ENCODE results near the gene GLRX.

DNA sequence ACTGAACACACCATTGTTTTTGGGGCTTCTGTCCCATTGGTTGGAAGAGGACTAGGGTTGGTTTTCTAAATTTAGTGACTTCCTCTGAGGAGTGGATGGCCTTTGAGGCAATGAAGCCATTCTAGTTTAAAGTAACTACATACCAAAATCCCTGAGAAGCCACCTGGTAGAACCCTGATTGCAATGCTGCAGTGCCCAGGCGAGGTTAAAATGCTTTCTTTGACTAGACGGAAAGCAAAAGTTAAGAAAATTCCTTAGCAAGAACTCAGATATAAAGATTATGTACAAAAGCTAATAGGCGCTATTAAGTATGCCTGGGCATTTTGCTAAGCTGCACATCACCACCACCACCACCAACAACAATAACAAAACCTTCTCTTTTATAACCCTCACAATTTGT is 20.6 kb downstream of the GLRX start:
- TF ChIP-seq, protein P1, sequence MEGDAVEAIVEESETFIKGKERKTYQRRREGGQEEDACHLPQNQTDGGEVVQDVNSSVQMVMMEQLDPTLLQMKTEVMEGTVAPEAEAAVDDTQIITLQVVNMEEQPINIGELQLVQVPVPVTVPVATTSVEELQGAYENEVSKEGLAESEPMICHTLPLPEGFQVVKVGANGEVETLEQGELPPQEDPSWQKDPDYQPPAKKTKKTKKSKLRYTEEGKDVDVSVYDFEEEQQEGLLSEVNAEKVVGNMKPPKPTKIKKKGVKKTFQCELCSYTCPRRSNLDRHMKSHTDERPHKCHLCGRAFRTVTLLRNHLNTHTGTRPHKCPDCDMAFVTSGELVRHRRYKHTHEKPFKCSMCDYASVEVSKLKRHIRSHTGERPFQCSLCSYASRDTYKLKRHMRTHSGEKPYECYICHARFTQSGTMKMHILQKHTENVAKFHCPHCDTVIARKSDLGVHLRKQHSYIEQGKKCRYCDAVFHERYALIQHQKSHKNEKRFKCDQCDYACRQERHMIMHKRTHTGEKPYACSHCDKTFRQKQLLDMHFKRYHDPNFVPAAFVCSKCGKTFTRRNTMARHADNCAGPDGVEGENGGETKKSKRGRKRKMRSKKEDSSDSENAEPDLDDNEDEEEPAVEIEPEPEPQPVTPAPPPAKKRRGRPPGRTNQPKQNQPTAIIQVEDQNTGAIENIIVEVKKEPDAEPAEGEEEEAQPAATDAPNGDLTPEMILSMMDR (IDR thresholded peaks at IDR 0.05), result no peak
- no peak for TF ChIP-seq POLR2A (IDR thresholded peaks at IDR 0.05)
- TF ChIP-seq POLR2AphosphoS5 (IDR thresholded peaks at IDR 0.05), result no peak
- TF ChIP-seq EP300 (IDR thresholded peaks at IDR 0.05), result no peak

Measured in suprapubic skin (tissue), 4 donors.